Measurements from ENCODE around the gene INF2. TPM values are rescaled to one million over a fixed set of nuclear protein-coding genes. Genes with fewer than 3 reads are reported as not detected.
"Not testable (repeated sequence)": the region's sequence is repeated elsewhere in the genome, so short reads cannot be mapped to it uniquely, and the experiment has no call there.

INF2 gene
- total and polyA plus RNA-seq, 4 donors = 13.1 to 51.6 (median 25.5) TPM

- peaks cover 0 to 2% (median 0%) of the 10 kb centered on the region in 4 donors for H3K4me1 ChIP-seq (ENCODE audit: control insufficient read depth in 4 of 4, insufficient read depth in 4 of 4, low read length in 3 of 4)
- H3K4me3 ChIP-seq (ENCODE audit: low read depth in 1 of 3, low read length in 3 of 3) = no peak overlapping the region
- no peak overlapping the region for H3K27ac ChIP-seq (ENCODE audit: low read depth in 1 of 2, low read length in 2 of 2)
- H3K9ac ChIP-seq (ENCODE audit: low read depth in 1 of 2, low read length in 2 of 2) = no peak overlapping the region
- no peaks in the 10 kb centered on the region for H3K27me3 ChIP-seq (ENCODE audit: control insufficient read depth in 4 of 4, insufficient read depth in 4 of 4, low read length in 3 of 4)
- DNase-seq (ENCODE audit: low spot score) = no peak
- 61% methylated on average over 2 of the region's 2 CpGs for WGBS
- no peaks in the 10 kb centered on the region for H3K9me3 ChIP-seq (ENCODE audit: control insufficient read depth in 4 of 4, low read length in 3 of 4)
- TF ChIP-seq GABPA (IDR thresholded peaks at IDR 0.05 in 1 of 2, conservative IDR thresholded peaks at IDR 0.05 in 1 of 2) = no peak
- TF ChIP-seq JUND (IDR thresholded peaks at IDR 0.05) = no peak
- TF ChIP-seq REST (IDR thresholded peaks at IDR 0.05) = no peak
- TF ChIP-seq ATF3 (IDR thresholded peaks at IDR 0.05) = no peak
- TF ChIP-seq YY1 (IDR thresholded peaks at IDR 0.05) = no peak
- no peak for TF ChIP-seq EGR1 (IDR thresholded peaks at IDR 0.05; ENCODE audit: low read depth in 2 of 2)
- TF ChIP-seq RXRA (IDR thresholded peaks at IDR 0.05) = no peak
- no peak for TF ChIP-seq RAD21 (IDR thresholded peaks at IDR 0.05)
- no peak for TF ChIP-seq HNF4A (conservative IDR thresholded peaks at IDR 0.05)
- no peak for TF ChIP-seq NR2F2 (IDR thresholded peaks at IDR 0.05)
- no peaks in the 10 kb centered on the region for H3K36me3 ChIP-seq (ENCODE audit: control insufficient read depth in 4 of 4, insufficient read depth in 3 of 4, low read depth in 1 of 4, low read length in 3 of 4)
These were observed 24.2 kb upstream of the INF2 start for GRCh38 chr14:104665114-104665656.

DNA sequence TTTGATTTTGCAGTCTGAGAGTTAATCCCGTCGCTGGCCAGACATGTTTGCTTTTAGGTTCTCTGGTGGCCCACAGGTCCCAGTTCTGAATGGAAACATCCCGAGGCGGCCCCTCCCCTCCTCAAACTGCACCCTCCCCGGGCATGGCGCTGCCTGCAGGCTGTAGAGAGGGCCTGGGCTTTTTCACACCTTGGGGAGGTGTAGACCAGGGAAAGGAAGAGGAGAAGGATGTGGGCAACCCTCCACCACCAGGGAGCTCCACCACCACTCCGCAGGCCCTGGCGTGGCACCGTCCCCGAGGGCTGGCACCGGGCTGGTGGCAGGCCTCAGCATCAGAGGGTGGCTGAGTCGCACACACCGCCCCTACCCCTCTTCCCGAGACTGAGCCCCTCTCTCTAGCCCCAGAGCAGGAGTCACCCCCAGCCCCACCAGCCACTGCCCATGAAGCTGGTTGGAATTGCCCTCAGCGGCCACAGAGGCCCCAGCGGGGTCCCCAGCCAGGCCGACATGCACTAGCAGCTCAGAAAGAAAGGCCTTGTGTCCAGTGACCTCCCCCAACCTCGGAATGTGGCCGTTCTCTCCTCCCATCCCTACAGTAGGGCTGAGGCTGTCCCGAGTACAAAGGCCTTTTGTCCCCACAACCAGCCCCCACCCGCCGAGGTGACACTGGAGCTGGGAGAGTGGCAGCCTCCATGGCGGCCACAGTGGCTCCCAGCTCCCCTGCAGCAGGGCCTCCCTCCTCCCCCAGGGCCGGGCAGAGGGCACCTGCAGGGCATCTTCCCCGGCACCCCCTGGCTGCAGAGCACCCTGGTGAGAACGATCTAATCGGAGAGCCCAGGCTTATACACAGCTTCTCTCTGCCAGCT is 23.5 kb upstream of the INF2 start:
- Histone ChIP-seq H3K9ac (ENCODE audit: low read depth in 1 of 2, low read length in 2 of 2) (no peak overlapping the region), H3K4me3 (ENCODE audit: low read depth in 1 of 3, low read length in 3 of 3) (no peak overlapping the region), H3K36me3 (ENCODE audit: control insufficient read depth in 4 of 4, insufficient read depth in 3 of 4, low read depth in 1 of 4, low read length in 3 of 4) (no peaks in the 10 kb centered on the region), H3K27ac (ENCODE audit: low read depth in 1 of 2, low read length in 2 of 2) (no peak overlapping the region), H3K4me1 (ENCODE audit: control insufficient read depth in 4 of 4, insufficient read depth in 4 of 4, low read length in 3 of 4) (peaks cover 0 to 2% (median 0%) of the 10 kb centered on the region in 4 donors), H3K27me3 (ENCODE audit: control insufficient read depth in 4 of 4, insufficient read depth in 4 of 4, low read length in 3 of 4) (no peaks in the 10 kb centered on the region), H3K9me3 (ENCODE audit: control insufficient read depth in 4 of 4, low read length in 3 of 4) (no peaks in the 10 kb centered on the region)
- TF ChIP-seq EGR1 (IDR thresholded peaks at IDR 0.05; ENCODE audit: low read depth in 2 of 2) (no peak), TAF1 (conservative IDR thresholded peaks at IDR 0.05) (no peak), REST (IDR thresholded peaks at IDR 0.05) (no peak), RAD21 (IDR thresholded peaks at IDR 0.05) (peak; percentile 58 to 70)
- TF ChIP-seq, protein P1, sequence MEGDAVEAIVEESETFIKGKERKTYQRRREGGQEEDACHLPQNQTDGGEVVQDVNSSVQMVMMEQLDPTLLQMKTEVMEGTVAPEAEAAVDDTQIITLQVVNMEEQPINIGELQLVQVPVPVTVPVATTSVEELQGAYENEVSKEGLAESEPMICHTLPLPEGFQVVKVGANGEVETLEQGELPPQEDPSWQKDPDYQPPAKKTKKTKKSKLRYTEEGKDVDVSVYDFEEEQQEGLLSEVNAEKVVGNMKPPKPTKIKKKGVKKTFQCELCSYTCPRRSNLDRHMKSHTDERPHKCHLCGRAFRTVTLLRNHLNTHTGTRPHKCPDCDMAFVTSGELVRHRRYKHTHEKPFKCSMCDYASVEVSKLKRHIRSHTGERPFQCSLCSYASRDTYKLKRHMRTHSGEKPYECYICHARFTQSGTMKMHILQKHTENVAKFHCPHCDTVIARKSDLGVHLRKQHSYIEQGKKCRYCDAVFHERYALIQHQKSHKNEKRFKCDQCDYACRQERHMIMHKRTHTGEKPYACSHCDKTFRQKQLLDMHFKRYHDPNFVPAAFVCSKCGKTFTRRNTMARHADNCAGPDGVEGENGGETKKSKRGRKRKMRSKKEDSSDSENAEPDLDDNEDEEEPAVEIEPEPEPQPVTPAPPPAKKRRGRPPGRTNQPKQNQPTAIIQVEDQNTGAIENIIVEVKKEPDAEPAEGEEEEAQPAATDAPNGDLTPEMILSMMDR (IDR thresholded peaks at IDR 0.05; ENCODE audit: low read depth, low read length, missing input control) = peak; percentile 25
- WGBS = 55% methylated on average over 27 of the region's 27 CpGs
- DNase-seq (ENCODE audit: low spot score) = no peak

- not testable (repeated sequence) for H3K9ac ChIP-seq (ENCODE audit: low read depth in 1 of 2, low read length in 2 of 2); H3K36me3 ChIP-seq (ENCODE audit: control insufficient read depth in 4 of 4, insufficient read depth in 3 of 4, low read depth in 1 of 4, low read length in 3 of 4); H3K4me3 ChIP-seq (ENCODE audit: low read depth in 1 of 3, low read length in 3 of 3); H3K27me3 ChIP-seq (ENCODE audit: control insufficient read depth in 4 of 4, insufficient read depth in 4 of 4, low read length in 3 of 4); H3K4me1 ChIP-seq (ENCODE audit: control insufficient read depth in 4 of 4, insufficient read depth in 4 of 4, low read length in 3 of 4); H3K9me3 ChIP-seq (ENCODE audit: control insufficient read depth in 4 of 4, low read length in 3 of 4); H3K27ac ChIP-seq (ENCODE audit: low read depth in 1 of 2, low read length in 2 of 2); DNase-seq (ENCODE audit: low spot score)
- WGBS = 85% methylated on average over 7 of the region's 7 CpGs
These were observed 22.9 kb upstream of the INF2 start for GRCh38 chr14:104666523-104666895.
